Lung (tissue), 12 donors: ENCODE results near the gene ANKRD22. TPM values are rescaled to one million over a fixed set of nuclear protein-coding genes. Genes with fewer than 3 reads are reported as not detected.

Source experiments
- ATAC-seq: fragments of 200-7000 bp; cut with Tn5 transposase; one replicate; pipeline ENCODE4 v1.9.1; 2020; ENCODE audit warnings: moderate number of reproducible peaks; ENCODE audit not compliant: insufficient read depth, low FRiP score
- DNase-seq, 3 donors: peaks; one replicate each; pipeline ENCODE4 v3.0.0-alpha.2; 2013 to 2017
- H3K27ac ChIP-seq, 2 donors: one replicate each; pipeline ENCODE4 v1.5.1; 2013; ENCODE audit warnings: mild to moderate bottlenecking in 2 of 2, moderate library complexity in 2 of 2, control low read depth in 1 of 2, inconsistent platforms in 1 of 2, low read depth in 1 of 2, low read length in 1 of 2
- H3K27me3 ChIP-seq, 3 donors: one replicate each; pipeline ENCODE4 v1.5.1; 2013; ENCODE audit warnings: low read length in 2 of 3; ENCODE audit not compliant: control insufficient read depth in 3 of 3, insufficient read depth in 3 of 3
- H3K36me3 ChIP-seq, 4 donors: one replicate each; pipeline ENCODE4 v1.5.1; 2013; ENCODE audit warnings: low read length in 4 of 4, mild to moderate bottlenecking in 1 of 4, moderate library complexity in 1 of 4; ENCODE audit not compliant: control insufficient read depth in 4 of 4, insufficient read depth in 4 of 4
- H3K4me1 ChIP-seq, 5 donors: one replicate each; pipeline ENCODE4 v1.5.1; 2013; ENCODE audit warnings: low read length in 5 of 5, mild to moderate bottlenecking in 2 of 5, moderate library complexity in 1 of 5; ENCODE audit not compliant: control insufficient read depth in 5 of 5, insufficient read depth in 5 of 5
- H3K4me3 ChIP-seq: one replicate; pipeline ENCODE4 v1.5.1; 2013; ENCODE audit warnings: mild to moderate bottlenecking, control low read depth, moderate library complexity
- H3K9ac ChIP-seq, 2 donors: one replicate each; pipeline ENCODE4 v1.5.1; 2013; ENCODE audit warnings: low read length in 2 of 2, control low read depth in 1 of 2; ENCODE audit not compliant: insufficient read depth in 1 of 2
- H3K9me3 ChIP-seq, 4 donors: one replicate each; pipeline ENCODE4 v1.5.1; 2013; ENCODE audit warnings: low read length in 3 of 4, mild to moderate bottlenecking in 1 of 4, moderate library complexity in 1 of 4; ENCODE audit not compliant: control insufficient read depth in 4 of 4, insufficient read depth in 3 of 4
- CTCF ChIP-seq: IDR thresholded peaks from 2 replicates; pipeline ENCODE4 v1.5.1; 2012; ENCODE audit warnings: mild to moderate bottlenecking; ENCODE audit errors: control extremely low read depth, extremely low read depth
- WGBS, 2 donors: extraction: QIAGEN DNeasy Blood & Tissue Kit; methylation state at CpG; one replicate each; pipeline ENCODE4 v1.1.7; 2013; 5-methylcytosine and 5-hydroxymethylcytosine counted together
- polyA plus RNA-seq, 2 donors: library from polyadenylated mRNA; stranded (reverse); fragments of 200-250 nt; gene quantifications; one replicate each; pipeline ENCODE4 v1.2.1, GENCODE V29; 2013
- total RNA-seq, 2 donors: library from RNA; depleted of rRNA in 1 of 2; stranded (reverse); fragments of >200 nt in 1 of 2; gene quantifications; one replicate each; pipeline ENCODE4 v1.2.1, GENCODE V29; 2014 to 2021
- donor health status: control.
- donor health status: control.
- donor health status: Bipolar disorder and iron deficiency.
- donor health status: healthy.
- donor health status: DM: yes; HTN: yes; CAD: no.

The ANKRD22 gene
- total and polyA plus RNA-seq, 4 donors, result 1.1 to 23.1 (median 3.4) TPM

GRCh38 chr10:88857831-88858230, 6.2 kb upstream of the ANKRD22 start:
- Histone ChIP-seq H3K9me3 (no peaks in the 10 kb centered on the region), H3K4me3 (no peak overlapping the region), H3K27me3 (no peaks in the 10 kb centered on the region), H3K27ac (no peak overlapping the region), H3K4me1 (peaks cover 2 to 11% (median 3%) of the 10 kb centered on the region in 5 donors), H3K9ac (no peak overlapping the region), H3K36me3 (no peaks in the 10 kb centered on the region)
- ATAC-seq, result no peak
- DNase-seq, result no peak
- no peak for TF ChIP-seq CTCF

GRCh38 chr10:88854684-88855083, 3.0 kb upstream of the ANKRD22 start:
- WGBS, 2 donors, result 37 to 54% methylated on average over 3 of the region's 3 CpGs
- Histone ChIP-seq H3K4me1 (peaks cover 2 to 11% (median 7%) of the 10 kb centered on the region in 5 donors), H3K4me3 (no peak overlapping the region), H3K9me3 (no peaks in the 10 kb centered on the region), H3K9ac (no peak overlapping the region), H3K27ac (no peak overlapping the region), H3K27me3 (no peaks in the 10 kb centered on the region), H3K36me3 (no peaks in the 10 kb centered on the region)
- DNase-seq (peak; percentile 36 to 64 (median 51)), ATAC-seq (no peak)
- no peak for TF ChIP-seq CTCF

- Histone ChIP-seq H3K36me3 (no peaks in the 10 kb centered on the region), H3K4me3 (no peak overlapping the region), H3K27me3 (no peaks in the 10 kb centered on the region), H3K9ac (no peak overlapping the region), H3K9me3 (no peaks in the 10 kb centered on the region), H3K27ac (no peak overlapping the region), H3K4me1 (peaks cover 0 to 17% (median 7%) of the 10 kb centered on the region in 5 donors)
- ATAC-seq (no peak), DNase-seq (no peak)
- TF ChIP-seq CTCF, result no peak
- WGBS, 2 donors, result 40 to 47% methylated on average over 4 of the region's 4 CpGs
These were observed 1.7 kb upstream of the ANKRD22 start for GRCh38 chr10:88853155-88853881.

GRCh38 chr10:88852327-88852726, 683 bp upstream of the ANKRD22 start:
- Histone ChIP-seq H3K4me1 (peaks cover 0 to 17% (median 7%) of the 10 kb centered on the region in 5 donors), H3K27ac (peak overlapping the region in 1 of 2 donors; percentile 2), H3K9ac (no peak overlapping the region), H3K27me3 (no peaks in the 10 kb centered on the region), H3K36me3 (no peaks in the 10 kb centered on the region), H3K4me3 (no peak overlapping the region), H3K9me3 (no peaks in the 10 kb centered on the region)
- no peak for TF ChIP-seq CTCF
- WGBS, 2 donors, result 76 to 78% methylated on average over 4 of the region's 4 CpGs
- no peak for DNase-seq
- ATAC-seq, result no peak
